ENCODE results near the gene VSX1. TPM values are rescaled to one million over a fixed set of nuclear protein-coding genes. Genes with fewer than 3 reads are reported as not detected.

Gene VSX1
- total and polyA plus RNA-seq, 9 donors = 0.11 to 1.4 (median 0.75) TPM; not detected in 2

DNA sequence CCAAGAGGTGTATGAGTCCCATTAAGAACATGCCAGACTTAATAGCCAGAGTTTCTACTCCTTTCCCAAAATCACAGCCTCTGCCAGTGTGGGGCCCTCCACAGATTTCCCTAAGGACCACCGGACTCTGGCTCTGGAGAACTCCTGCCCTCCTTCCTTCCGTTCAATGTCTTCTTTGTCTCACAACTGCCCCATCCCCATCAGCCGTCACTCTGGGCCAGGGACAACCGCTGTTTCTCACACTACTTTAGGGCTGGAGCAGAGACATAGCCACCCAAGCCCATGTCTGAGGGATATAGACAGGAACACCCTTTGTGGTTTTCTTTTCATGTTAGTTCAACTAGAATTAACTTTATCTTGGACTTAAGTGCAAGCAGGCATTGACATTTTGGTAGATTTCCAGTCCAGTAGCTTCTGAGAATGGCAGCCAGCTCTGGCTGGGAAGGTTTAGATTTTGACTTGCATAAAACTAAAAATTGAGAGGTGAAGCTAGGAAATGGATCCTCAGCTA is 17.3 kb downstream of the VSX1 start:
- H3K4me3 ChIP-seq = no peak overlapping the region
- no peaks in the 10 kb centered on the region for H3K36me3 ChIP-seq
- no peaks in the 10 kb centered on the region for H3K9me3 ChIP-seq
- WGBS, 3 donors = 89 to 95% (median 90%) methylated on average over 4 of the region's 4 CpGs
- DNase-seq = no peak
- no peaks in the 10 kb centered on the region for H3K27me3 ChIP-seq
- TF ChIP-seq CTCF (IDR thresholded peaks at IDR 0.05) = no peak
- no peak for TF ChIP-seq EP300 (IDR thresholded peaks at IDR 0.05)
- no peak for TF ChIP-seq POLR2A (IDR thresholded peaks at IDR 0.05)
- no peak overlapping the region for H3K27ac ChIP-seq
- intact Hi-C loops (cut with DNase I) = loop anchor here (1.0 to 10.0 kb wide), 4 partner anchors 66 to 340 kb away; partner anchors contain the start of gene GINS1 (in 1 of the 4)
- H3K4me1 ChIP-seq (ENCODE audit: insufficient read depth) = no peaks in the 10 kb centered on the region

GRCh38 chr20:25063981-25064380 is 18.0 kb downstream of the VSX1 start:
- Histone ChIP-seq H3K27ac (no peak overlapping the region), H3K27me3 (no peaks in the 10 kb centered on the region), H3K4me1 (ENCODE audit: insufficient read depth) (peaks cover 3% of the 10 kb centered on the region), H3K9me3 (no peaks in the 10 kb centered on the region), H3K4me3 (no peak overlapping the region), H3K36me3 (no peaks in the 10 kb centered on the region)
- intact Hi-C loops (cut with DNase I) = loop anchor here (2.0 to 10.0 kb wide), 3 partner anchors 65 to 341 kb away; partner anchors contain the start of gene GINS1 (in 1 of the 4)
- DNase-seq = no peak
- WGBS, 3 donors = 78 to 87% (median 86%) methylated on average over 2 of the region's 2 CpGs
- no peak for TF ChIP-seq EP300 (IDR thresholded peaks at IDR 0.05)
- TF ChIP-seq POLR2A (IDR thresholded peaks at IDR 0.05) = no peak
- TF ChIP-seq CTCF (IDR thresholded peaks at IDR 0.05) = no peak

DNA sequence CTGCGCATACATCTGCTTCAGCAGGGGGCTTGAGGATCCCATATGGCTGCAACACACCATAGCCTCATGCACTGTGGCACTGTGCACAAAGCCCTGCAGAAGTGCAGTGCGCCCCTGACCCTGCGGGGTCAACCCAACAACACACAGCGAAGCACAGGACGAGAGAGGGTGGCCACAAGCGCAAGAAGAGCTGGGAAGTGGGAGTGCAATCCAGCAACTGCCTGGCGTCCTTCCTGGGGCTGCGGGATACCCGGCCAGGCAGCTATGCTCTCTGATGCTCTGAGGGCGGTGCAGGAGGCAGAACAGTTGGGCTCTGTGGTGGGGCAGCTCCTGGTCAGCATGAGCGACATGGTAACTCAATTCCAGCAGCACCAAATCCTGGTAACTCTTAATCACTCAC is 18.4 kb downstream of the VSX1 start:
- no peak overlapping the region for H3K27ac ChIP-seq
- WGBS, 3 donors = 70 to 77% (median 72%) methylated on average over 11 of the region's 11 CpGs
- TF ChIP-seq EP300 (IDR thresholded peaks at IDR 0.05) = no peak
- H3K27me3 ChIP-seq = no peaks in the 10 kb centered on the region
- no peaks in the 10 kb centered on the region for H3K9me3 ChIP-seq
- DNase-seq = peak in 2 of 5 donors; percentile 4 to 22
- no peak overlapping the region for H3K4me3 ChIP-seq
- H3K4me1 ChIP-seq (ENCODE audit: insufficient read depth) = peaks cover 5% of the 10 kb centered on the region
- intact Hi-C loops (cut with DNase I) = loop anchor here in 1 of 4 donors (10.0 kb wide), 1 partner anchor 341 kb away; the partner anchor contains the start of gene GINS1
- H3K36me3 ChIP-seq = no peaks in the 10 kb centered on the region

GRCh38 chr20:25062841-25063240 is 19.1 kb downstream of the VSX1 start:
- H3K27ac ChIP-seq = no peak overlapping the region
- no peak for DNase-seq
- TF ChIP-seq EP300 (IDR thresholded peaks at IDR 0.05) (no peak), CTCF (IDR thresholded peaks at IDR 0.05) (no peak), POLR2A (IDR thresholded peaks at IDR 0.05) (no peak)
- H3K27me3 ChIP-seq = no peaks in the 10 kb centered on the region
- no peaks in the 10 kb centered on the region for H3K9me3 ChIP-seq
- peaks cover 7% of the 10 kb centered on the region for H3K4me1 ChIP-seq (ENCODE audit: insufficient read depth)
- WGBS, 3 donors = 80 to 87% (median 80%) methylated on average over 7 of the region's 7 CpGs
- intact Hi-C loops (cut with DNase I) = loop anchor here in 1 of 4 donors (10.0 kb wide), 1 partner anchor 342 kb away; the partner anchor contains the start of gene GINS1
- no peak overlapping the region for H3K4me3 ChIP-seq
- no peaks in the 10 kb centered on the region for H3K36me3 ChIP-seq

- 82 to 85% (median 84%) methylated on average over 15 of the region's 15 CpGs for WGBS, 3 donors
- Histone ChIP-seq H3K36me3 (no peaks in the 10 kb centered on the region), H3K4me1 (ENCODE audit: insufficient read depth) (peaks cover 8% of the 10 kb centered on the region), H3K27ac (no peak overlapping the region), H3K4me3 (no peak overlapping the region), H3K27me3 (no peaks in the 10 kb centered on the region), H3K9me3 (no peaks in the 10 kb centered on the region)
- intact Hi-C loops (cut with DNase I) = loop anchor here in 1 of 4 donors (10.0 kb wide), 1 partner anchor 343 kb away; the partner anchor contains the start of gene GINS1
- TF ChIP-seq EP300 (IDR thresholded peaks at IDR 0.05) (no peak), POLR2A (IDR thresholded peaks at IDR 0.05) (no peak), CTCF (IDR thresholded peaks at IDR 0.05) (no peak)
- peak in 3 of 5 donors; percentile 12 to 23 (median 12) for DNase-seq
These were observed 20.0 kb downstream of the VSX1 start for GRCh38 chr20:25061821-25062530.

Measured in ovary (tissue), 9 donors.